GM18526 (cell line): Measurements from ENCODE around the gene SLC25A44.

Source experiments
- POLR2A ChIP-seq: IDR thresholded peaks from 3 replicates; pipeline ENCODE4 v1.6.1; 2011; ENCODE audit not compliant: insufficient read length; ENCODE audit errors: extremely low read depth

Gene SLC25A44

DNA sequence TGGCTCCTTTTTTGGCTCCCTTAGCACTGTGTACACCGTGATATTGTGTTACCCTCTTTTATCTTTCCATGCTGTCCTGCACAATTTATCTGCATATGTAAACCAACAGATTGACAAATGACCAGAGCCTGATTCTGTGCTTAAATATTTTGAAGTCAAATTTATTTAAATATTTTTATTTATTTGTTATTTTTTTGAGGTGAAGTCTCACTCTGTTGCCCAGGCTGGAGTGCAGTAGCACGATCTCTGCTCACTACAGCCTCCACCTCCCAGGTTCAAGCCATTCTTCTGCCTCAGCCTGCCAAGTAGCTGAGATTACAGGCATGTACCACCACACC, 31.7 kb downstream of the SLC25A44 start:
- TF ChIP-seq POLR2A = no peak

DNA sequence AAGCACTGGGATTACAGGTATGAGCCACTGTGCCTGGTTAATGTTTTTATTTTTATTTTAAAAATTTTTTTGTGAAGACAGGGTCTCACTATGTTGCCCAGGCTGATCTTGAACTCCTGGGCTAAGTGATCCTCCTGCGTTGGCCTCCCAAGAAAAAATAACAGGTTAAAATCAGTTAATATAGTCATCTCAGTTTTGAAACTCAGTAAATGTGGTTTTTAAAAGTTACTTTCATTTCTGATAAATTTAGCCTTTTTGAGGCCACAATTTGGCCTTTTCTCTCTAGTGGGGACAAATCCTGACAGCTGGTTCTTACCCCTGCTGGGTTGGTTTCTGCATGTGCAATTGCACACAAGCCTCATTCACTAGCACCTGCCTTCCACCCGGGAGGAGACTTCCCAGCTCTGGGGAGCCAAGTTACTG, 32.2 kb downstream of the SLC25A44 start:
- TF ChIP-seq POLR2A = no peak

DNA sequence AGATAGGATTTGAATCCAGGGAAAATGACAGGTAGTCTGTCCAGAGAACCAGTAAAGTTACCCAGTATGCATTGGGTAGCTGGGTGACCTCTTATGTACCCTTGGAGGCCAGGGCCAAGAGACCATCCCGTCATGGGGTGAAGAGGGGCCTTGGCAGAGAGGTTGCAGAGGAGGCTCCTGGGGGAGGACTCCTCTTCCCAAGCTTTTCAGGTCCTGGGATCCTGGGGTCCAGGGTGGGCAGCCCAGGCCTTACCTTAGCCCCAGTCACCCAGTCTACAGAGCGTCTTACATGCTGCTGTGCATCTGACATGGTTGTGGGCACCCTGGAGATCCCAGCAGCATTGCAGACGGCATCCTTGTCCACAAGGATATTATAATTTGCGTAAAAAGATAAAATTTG, 32.9 kb downstream of the SLC25A44 start:
- TF ChIP-seq POLR2A = no peak

DNA sequence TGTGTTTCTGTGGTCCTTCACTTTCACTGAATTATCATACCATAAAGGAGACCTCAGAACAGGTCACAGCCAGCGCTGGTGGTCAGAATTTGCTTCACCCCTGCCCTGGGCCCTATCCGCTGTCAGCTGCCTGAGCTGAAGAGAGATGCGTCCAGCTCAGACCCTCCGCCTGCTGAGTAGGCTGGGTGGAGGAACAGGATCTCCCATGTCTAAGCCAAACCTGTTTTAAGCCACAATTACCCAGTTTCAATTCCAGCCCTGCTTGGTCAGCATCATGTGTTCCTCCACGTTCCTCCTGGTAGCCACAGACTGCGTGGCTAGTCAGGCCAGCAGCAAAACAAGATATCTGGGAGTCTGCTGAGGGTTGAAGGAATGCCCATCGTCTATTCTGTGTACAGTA, 34.6 kb downstream of the SLC25A44 start:
- TF ChIP-seq POLR2A = no peak

DNA sequence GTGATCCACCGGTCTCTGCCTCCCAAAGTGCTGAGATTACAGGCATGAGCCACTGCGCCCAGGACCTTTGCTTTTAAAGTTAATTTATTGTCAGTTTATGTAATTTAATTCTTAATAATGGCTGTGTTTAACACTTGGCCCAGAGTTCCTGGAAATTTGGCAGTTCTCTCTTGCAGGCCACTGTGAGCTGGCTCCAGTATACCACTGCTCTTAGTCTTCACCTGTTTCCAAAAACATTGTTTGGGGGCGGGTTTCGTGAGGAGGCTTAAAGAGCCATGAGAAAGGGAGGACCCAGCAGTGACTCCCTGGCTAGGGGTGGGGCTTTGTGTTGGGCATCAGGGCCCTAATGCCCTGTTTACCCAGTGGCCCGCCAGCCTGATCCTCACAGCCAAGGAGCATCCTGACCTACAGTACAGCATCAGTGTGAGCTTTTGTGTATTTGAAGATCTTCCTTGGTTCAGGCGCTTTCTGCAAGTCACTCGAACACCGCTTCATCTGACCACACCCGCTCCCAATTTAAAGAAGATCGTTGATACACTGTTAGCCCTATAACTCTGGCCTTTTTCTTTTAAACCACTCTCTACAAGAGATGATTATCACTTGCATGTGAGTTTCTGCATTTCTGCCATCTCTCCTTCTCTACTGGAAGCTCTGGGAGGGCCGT, 36.0 kb downstream of the SLC25A44 start:
- TF ChIP-seq POLR2A = no peak

DNA sequence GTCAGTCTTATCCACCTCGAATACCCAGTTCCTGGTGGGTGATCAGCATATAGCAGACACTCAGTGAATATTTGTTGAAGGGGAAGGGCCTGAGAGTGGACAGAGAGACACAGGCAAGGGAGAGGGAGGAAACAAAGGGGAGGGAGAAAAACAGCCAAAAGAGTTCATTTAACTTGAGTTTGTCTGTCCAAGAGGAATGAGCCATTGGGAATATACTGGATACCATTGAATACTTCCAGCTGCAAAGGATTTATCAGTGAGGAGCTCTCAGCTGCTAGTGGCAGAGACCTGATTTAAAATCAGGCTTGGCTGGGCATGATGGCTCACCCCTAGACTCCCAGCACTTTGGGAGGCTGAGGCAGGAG, 36.6 kb downstream of the SLC25A44 start:
- no peak for TF ChIP-seq POLR2A

DNA sequence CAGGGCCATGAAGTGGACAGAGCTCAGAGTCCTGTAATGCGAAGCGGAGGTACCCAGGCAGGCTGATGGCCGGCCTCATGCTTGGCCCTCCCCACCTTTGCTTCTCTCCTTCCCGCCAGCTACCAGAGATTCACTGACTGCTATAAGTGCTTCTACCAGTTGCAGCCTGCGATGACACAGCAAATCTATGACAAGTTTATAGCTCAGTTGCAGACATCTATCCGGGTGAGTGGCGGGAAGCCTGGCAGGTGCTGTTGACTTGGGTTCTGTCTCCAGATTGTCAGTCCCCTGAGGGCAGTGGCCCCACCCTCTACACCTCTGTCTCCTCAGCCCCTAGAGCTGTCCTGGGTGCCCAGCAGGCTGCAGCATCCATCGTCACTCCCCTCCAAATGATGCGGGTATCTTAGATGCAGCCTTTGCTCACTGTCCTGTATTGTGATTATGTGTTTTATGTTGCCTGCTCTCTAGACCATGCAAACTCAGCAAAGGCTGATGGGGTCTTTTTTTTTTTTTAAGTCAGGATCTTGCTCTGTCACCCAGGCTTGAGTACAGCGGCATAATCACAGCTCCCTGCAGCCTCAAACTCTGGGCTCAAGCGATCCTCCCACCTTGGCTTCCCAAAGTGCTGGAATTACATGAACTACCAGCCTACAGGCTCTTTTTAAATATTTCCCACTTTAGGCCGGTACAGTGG, 38.4 kb downstream of the SLC25A44 start:
- TF ChIP-seq POLR2A = no peak

DNA sequence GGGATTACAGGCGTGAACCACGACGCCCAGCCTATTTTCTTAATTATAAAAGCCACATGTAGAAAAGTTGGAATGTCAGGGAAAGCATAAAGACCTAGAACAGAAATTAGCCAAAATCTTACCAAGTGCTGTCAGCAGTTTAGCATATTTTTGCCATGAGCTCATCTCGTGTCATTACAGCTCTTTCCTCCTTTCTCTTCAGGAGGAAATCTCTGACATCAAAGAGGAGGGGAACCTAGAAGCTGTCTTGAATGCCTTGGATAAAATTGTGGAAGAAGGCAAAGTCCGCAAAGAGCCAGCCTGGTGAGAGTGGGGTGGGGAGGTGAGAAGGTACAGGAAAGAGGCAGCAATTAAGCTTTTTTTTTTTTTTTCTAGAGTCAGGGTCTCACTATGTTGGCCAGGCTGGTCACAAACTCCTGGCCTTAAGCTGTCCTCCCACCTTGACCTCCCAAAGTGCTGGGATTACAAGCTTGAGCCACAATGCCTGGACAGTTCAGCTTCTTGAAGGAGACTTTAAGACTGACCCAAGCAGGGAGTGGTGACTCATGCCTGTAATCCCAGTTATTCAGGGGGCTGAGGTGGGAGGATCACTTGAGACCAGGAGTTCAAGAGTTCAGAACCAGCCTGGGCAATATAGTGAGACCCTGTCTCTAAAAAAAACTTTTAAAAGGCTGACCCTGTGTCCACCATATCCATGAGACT, 39.7 kb downstream of the SLC25A44 start:
- TF ChIP-seq POLR2A = no peak

DNA sequence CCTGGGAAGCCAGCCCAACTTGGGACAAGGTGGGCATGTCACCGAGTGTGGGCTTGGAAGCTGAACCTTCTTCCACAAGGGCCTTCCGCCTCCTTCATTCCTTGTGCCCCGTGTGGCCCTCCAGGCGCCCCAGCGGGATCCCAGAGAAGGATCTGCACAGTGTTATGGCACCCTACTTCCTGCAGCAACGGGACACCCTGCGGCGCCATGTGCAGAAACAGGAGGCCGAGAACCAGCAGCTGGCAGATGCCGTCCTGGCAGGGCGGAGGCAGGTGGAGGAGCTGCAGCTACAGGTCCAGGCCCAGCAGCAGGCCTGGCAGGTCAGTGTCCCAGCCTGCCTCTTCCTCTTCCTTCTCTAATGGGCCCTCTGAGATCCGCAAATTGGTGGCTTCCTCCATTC, 42.3 kb downstream of the SLC25A44 start:
- no peak for TF ChIP-seq POLR2A

DNA sequence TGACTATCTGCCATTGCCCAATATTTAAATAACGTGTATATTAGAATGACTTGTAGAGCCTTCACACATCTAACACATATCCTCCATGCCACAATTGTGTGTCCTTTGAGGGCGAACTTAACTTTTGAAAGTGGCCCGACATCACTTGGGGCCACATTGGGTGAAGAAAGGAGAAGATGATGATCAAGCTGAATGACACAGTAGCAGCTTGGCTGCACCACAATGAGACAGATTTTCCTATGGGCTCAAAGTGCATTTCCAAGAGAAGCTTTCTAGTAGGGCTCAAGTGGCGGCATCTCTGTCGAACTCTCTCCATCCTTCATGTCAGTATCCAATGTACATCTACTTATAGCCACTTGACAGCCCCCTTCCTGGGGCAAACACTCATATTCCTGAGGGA, 44.3 kb downstream of the SLC25A44 start:
- no peak for TF ChIP-seq POLR2A

DNA sequence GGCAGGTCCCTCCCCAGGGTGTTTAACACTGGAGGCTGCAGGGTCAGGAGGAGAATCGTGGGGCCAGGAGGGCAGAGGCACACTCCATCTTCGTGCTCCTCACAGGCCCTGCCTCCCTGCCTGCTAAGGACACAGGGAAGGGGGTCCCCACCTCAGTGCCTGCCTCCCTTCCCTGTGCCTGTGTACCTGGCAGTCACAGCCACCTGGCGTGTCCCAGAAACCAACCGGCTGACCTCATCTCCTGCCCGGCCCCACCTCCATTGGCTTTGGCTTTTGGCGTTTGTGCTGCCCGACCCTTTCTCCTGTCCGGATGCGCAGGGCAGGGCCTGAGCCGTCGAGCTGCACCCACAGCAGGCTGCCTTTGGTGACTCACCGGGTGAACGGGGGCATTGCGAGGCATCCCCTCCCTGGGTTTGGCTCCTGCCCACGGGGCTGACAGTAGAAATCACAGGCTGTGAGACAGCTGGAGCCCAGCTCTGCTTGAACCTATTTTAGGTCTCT, 47.5 kb downstream of the SLC25A44 start:
- TF ChIP-seq POLR2A = no peak

DNA sequence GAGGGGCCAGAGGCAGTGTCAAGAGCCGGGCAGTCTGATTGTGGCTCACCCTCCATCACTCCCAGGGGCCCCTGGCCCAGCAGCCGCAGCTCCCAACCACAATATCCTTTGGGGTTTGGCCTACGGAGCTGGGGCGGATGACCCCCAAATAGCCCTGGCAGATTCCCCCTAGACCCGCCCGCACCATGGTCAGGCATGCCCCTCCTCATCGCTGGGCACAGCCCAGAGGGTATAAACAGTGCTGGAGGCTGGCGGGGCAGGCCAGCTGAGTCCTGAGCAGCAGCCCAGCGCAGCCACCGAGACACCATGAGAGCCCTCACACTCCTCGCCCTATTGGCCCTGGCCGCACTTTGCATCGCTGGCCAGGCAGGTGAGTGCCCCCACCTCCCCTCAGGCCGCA, 48.0 kb downstream of the SLC25A44 start, which contains the start of gene BGLAP:
Gene BGLAP (plus strand): TSS at position 259 of the 400 bp plus-strand sequence. CDS start 48 bp downstream, at position 307.
- TF ChIP-seq POLR2A = no peak

DNA sequence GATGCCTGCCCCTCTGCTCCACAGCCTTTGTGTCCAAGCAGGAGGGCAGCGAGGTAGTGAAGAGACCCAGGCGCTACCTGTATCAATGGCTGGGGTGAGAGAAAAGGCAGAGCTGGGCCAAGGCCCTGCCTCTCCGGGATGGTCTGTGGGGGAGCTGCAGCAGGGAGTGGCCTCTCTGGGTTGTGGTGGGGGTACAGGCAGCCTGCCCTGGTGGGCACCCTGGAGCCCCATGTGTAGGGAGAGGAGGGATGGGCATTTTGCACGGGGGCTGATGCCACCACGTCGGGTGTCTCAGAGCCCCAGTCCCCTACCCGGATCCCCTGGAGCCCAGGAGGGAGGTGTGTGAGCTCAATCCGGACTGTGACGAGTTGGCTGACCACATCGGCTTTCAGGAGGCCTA, 48.8 kb downstream of the SLC25A44 start:
- no peak for TF ChIP-seq POLR2A

DNA sequence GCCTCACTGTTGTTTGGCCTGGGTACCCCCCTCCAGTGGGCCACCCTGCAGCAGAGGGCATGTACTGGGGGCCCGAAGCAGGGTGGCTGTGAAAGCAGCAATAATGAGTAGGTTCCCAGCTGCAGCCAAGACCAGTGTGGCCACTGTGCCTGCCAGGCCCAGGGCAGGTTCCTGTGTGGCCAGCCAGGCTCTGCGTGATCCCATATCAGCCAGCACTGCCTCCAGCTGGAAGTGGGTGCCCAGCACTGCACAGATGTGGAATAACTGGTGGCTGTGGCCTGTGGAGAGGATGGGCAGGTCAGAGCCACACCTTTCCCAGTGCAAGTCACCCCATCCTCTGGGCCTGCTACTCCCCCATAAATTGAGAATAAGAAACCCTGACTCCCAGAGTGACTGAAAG, 50.2 kb downstream of the SLC25A44 start:
- no peak for TF ChIP-seq POLR2A

DNA sequence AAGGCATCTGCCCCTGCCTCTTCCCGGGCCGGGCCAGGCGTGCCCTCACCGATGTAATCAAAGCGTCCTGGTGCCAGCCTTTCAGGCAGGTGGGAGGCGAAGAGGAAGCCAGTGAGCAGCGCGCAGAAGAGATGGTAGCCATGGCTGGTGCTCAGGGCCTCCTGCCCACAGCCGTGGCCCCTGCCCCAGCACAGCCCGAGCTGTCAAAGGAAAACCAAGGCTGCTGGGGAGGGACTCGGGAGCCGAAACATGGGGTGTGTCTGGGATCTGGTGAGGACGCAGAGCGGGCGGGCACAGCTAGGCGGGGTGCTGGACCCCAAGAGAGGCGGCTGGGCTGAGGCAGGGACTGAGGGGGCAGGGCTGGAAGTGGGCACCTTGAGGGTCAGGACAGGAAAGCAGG, 50.8 kb downstream of the SLC25A44 start:
- TF ChIP-seq POLR2A = no peak
